ENCODE measurements around the gene TRA2A. TPM values are rescaled to one million over a fixed set of nuclear protein-coding genes. Genes with fewer than 3 reads are reported as not detected.

The TRA2A gene
- total and polyA plus RNA-seq, 2 of the 13 experiments (the other 11 are each of a cell fraction or from before 2014, with no cell fraction given): 39.1 to 41.6 TPM

DNA sequence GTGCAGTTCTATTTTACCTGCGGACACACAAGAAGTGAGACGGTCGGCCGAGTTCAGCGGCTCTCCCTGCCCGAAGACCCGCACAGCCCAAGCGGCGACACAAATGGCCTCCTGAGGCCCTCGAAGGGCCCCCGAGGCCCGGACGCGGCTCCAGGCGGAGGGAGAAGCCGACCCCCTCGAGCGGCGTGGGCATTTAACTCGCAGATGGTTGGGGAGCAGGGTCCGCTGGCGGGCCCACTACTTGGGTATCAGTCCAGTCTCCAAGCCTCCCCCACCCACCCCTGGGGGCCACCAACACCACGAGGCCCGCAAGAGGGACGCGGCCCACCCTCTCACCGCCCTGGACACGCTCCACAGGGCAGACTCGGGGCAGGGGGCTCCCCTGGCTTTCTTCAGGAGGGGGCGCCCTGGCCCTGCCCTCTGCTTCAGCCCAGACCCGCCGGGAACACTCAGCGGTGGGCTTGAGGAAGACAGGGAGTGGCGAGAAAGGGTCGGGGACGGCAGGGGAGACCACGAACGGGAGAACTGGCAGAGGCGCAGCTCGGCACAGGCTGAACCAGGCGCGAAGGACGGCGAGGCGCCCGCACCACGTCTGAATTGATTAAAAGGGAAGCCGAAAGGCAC lies 63.1 kb downstream of the TRA2A start (continued):
- TF ChIP-seq IKZF5 (CRISPR knock-in tag; IDR thresholded peaks at IDR 0.05) (no peak), STAT6 (CRISPR knock-in tag; IDR thresholded peaks at IDR 0.05; ENCODE audit: borderline replicate concordance) (no peak), SP2 (CRISPR knock-in tag; IDR thresholded peaks at IDR 0.05) (no peak), PCBP1 (IDR thresholded peaks at IDR 0.05; ENCODE audit: borderline replicate concordance, low read depth, low read length) (0 out of 2 replicates have a peak, but pooled peaks have one; percentile 38), ZNF296 (CRISPR knock-in tag; conservative IDR thresholded peaks at IDR 0.05) (no peak), POLR2AphosphoS2 (IDR thresholded peaks at IDR 0.05; ENCODE audit: low read depth, low read length) (no peak), ZNF232 (CRISPR knock-in tag; IDR thresholded peaks at IDR 0.05; ENCODE audit: borderline replicate concordance) (0 out of 2 replicates have a peak, but pooled peaks have one; percentile 23), WIZ (CRISPR knock-in tag; IDR thresholded peaks at IDR 0.05) (no peak), PHF8 (CRISPR knock-in tag; IDR thresholded peaks at IDR 0.05) (peak; percentile 58), BORCS8-MEF2B (CRISPR knock-in tag; IDR thresholded peaks at IDR 0.05) (no peak), XRCC5 (optimal IDR thresholded peaks at IDR 0.05; ENCODE audit: low read length) (no peak), ZNF441 (CRISPR knock-in tag; IDR thresholded peaks at IDR 0.05; ENCODE audit: borderline replicate concordance) (0 out of 2 replicates have a peak, but pooled peaks have one; percentile 26), HOXA5 (CRISPR knock-in tag; IDR thresholded peaks at IDR 0.05) (peak; percentile 49; the same call in 1 of the 2 replicates), FOSL1 (CRISPR knock-in tag; IDR thresholded peaks at IDR 0.05; ENCODE audit: borderline replicate concordance) (no peak), MXD4 (CRISPR knock-in tag; IDR thresholded peaks at IDR 0.05) (0 out of 2 replicates have a peak, but pooled peaks have one; percentile 13), HNF4A (CRISPR knock-in tag; IDR thresholded peaks at IDR 0.05) (no peak), TBX2 (CRISPR knock-in tag; IDR thresholded peaks at IDR 0.05; ENCODE audit: borderline replicate concordance) (no peak), SP5 (CRISPR knock-in tag; IDR thresholded peaks at IDR 0.05; ENCODE audit: borderline replicate concordance, low read depth) (no peak)
- TF ChIP-seq, protein P1, sequence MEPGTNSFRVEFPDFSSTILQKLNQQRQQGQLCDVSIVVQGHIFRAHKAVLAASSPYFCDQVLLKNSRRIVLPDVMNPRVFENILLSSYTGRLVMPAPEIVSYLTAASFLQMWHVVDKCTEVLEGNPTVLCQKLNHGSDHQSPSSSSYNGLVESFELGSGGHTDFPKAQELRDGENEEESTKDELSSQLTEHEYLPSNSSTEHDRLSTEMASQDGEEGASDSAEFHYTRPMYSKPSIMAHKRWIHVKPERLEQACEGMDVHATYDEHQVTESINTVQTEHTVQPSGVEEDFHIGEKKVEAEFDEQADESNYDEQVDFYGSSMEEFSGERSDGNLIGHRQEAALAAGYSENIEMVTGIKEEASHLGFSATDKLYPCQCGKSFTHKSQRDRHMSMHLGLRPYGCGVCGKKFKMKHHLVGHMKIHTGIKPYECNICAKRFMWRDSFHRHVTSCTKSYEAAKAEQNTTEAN (CRISPR knock-in tag; conservative IDR thresholded peaks at IDR 0.05): no peak
- TF ChIP-seq, protein P2, sequence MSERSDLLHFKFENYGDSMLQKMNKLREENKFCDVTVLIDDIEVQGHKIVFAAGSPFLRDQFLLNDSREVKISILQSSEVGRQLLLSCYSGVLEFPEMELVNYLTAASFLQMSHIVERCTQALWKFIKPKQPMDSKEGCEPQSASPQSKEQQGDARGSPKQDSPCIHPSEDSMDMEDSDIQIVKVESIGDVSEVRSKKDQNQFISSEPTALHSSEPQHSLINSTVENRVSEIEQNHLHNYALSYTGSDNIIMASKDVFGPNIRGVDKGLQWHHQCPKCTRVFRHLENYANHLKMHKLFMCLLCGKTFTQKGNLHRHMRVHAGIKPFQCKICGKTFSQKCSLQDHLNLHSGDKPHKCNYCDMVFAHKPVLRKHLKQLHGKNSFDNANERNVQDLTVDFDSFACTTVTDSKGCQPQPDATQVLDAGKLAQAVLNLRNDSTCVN (CRISPR knock-in tag; IDR thresholded peaks at IDR 0.05; ENCODE audit: borderline replicate concordance): no peak
- TF ChIP-seq, protein P3, sequence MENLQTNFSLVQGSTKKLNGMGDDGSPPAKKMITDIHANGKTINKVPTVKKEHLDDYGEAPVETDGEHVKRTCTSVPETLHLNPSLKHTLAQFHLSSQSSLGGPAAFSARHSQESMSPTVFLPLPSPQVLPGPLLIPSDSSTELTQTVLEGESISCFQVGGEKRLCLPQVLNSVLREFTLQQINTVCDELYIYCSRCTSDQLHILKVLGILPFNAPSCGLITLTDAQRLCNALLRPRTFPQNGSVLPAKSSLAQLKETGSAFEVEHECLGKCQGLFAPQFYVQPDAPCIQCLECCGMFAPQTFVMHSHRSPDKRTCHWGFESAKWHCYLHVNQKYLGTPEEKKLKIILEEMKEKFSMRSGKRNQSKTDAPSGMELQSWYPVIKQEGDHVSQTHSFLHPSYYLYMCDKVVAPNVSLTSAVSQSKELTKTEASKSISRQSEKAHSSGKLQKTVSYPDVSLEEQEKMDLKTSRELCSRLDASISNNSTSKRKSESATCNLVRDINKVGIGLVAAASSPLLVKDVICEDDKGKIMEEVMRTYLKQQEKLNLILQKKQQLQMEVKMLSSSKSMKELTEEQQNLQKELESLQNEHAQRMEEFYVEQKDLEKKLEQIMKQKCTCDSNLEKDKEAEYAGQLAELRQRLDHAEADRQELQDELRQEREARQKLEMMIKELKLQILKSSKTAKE (CRISPR knock-in tag; IDR thresholded peaks at IDR 0.05; ENCODE audit: borderline replicate concordance): no peak

Data from HepG2 (cell line).